Measurements from ENCODE around the gene CRIP2.
A peak's percentile ranks its signal among the peaks of the same experiment; 100 is the strongest.

CRIP2 gene

GRCh38 chr14:105500726-105501101 is 26.1 kb downstream of the CRIP2 start:
- no peak for DNase-seq

- no peak for DNase-seq
Observed at GRCh38 chr14:105501504-105502291, 27.1 kb downstream of the CRIP2 start.

- no peak for DNase-seq
Observed at GRCh38 chr14:105502446-105503295, 28.1 kb downstream of the CRIP2 start.

GRCh38 chr14:105503296-105503640 is 28.6 kb downstream of the CRIP2 start:
- DNase-seq = no peak

GRCh38 chr14:105503935-105504692 is 29.5 kb downstream of the CRIP2 start:
- no peak for DNase-seq

GRCh38 chr14:105505101-105505500 is 30.5 kb downstream of the CRIP2 start:
- DNase-seq = no peak

- no peak for DNase-seq
Observed at GRCh38 chr14:105507247-105507646, 32.6 kb downstream of the CRIP2 start.

GRCh38 chr14:105508069-105508468 is 33.4 kb downstream of the CRIP2 start:
- DNase-seq = no peak

- no peak for DNase-seq
Observed at GRCh38 chr14:105508601-105509000, 34.0 kb downstream of the CRIP2 start.

GRCh38 chr14:105517096-105517495 is 42.5 kb downstream of the CRIP2 start:
- DNase-seq = no peak

- DNase-seq = no peak
Observed at GRCh38 chr14:105519946-105520698, 45.5 kb downstream of the CRIP2 start.

- no peak for DNase-seq
Observed at GRCh38 chr14:105525326-105525725, 50.7 kb downstream of the CRIP2 start.

- no peak for DNase-seq
Observed at GRCh38 chr14:105525861-105526775, 51.5 kb downstream of the CRIP2 start, which contains the start of gene TMEM121. TSS of gene TMEM121 (plus strand) at chr14:105526583. CDS start at chr14:105528835, 2,252 bp downstream.

GRCh38 chr14:105526776-105527380 is 52.3 kb downstream of the CRIP2 start:
- no peak for DNase-seq

GRCh38 chr14:105527381-105527825 is 52.8 kb downstream of the CRIP2 start:
- no peak for DNase-seq

GRCh38 chr14:105527826-105528585 is 53.4 kb downstream of the CRIP2 start:
- peak; percentile 70 for DNase-seq

GRCh38 chr14:105528586-105529318 is 54.1 kb downstream of the CRIP2 start:
- DNase-seq = no peak

- DNase-seq = no peak
Observed at GRCh38 chr14:105529319-105529568, 54.6 kb downstream of the CRIP2 start.
